HG02840 (cell line): ENCODE measurements around the gene GYS2.
"Not testable (repeated sequence)": the region's sequence is repeated elsewhere in the genome, so short reads cannot be mapped to it uniquely, and the experiment has no call there.

ENCODE experiments used
- ATAC-seq: cut with Tn5 transposase; IDR thresholded peaks from one replicate; pipeline ENCODE4 v1.9.1; 2021; ENCODE audit warnings: mild to moderate bottlenecking, moderate library complexity, moderate number of reproducible peaks; ENCODE audit not compliant: unreplicated experiment, low FRiP score

Gene GYS2

DNA sequence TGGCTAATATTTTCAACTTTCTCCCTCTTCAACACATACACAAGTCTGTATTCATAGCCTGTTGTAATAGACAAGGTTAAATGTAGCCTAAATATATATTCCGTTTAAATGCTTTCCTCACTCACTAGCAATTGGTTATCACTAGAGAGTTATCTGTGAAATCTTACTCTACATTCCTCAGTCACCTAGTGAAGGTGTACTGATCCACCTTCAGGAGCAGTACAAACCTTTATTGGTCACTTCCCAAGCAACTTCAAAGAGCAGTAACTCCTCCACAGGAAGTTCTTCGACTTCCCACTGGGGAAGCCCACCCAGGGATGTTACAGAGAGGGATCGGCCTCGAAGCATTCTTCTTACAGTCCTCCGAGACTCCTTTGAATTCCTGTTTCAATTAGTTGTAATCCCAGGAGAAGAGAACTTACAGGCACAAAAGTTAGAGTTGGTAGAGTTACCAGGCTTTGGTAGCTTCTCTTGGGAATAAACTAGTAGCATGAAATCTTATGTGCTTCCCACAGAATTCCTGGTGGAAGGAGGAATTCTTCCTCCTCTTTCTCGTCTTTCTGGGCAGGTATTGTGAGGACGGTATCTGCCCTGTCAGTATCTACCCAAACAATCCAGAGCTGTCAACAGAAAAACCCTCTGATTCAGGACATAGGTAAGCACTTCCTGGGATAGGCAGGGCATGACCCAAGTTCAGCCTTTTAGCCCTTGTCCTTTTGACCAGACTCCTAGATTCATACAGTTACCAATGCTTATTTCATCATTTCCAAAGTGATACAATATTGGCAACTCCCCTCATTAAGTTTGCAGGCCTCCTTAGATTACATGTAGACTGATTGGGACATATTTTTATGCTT is at the start of gene GYS2:
Gene GYS2 (minus strand): TSS at position 603 of the 857 bp plus-strand sequence. CDS start 255 bp downstream, at position 348.
- no peak for ATAC-seq

DNA sequence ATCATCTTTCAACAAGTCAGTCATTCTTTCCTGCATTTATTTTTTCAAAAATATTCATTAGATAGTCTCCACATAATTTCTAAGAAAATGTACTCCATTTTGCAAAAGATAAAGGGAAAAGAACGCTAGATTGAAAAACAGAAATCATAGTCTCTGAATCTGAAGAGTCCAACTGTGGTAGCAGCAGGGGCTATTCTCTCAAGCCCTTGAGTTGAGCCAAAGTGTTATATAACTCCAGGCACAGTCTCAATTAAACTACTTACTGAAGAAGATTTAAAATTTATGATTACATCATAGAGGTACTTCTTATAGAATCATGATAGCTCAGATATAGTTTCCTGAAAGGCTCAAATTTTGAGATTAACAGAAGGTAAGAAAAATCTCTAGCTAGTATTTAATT is 47.2 kb upstream of the GYS2 start:
- ATAC-seq: no peak

DNA sequence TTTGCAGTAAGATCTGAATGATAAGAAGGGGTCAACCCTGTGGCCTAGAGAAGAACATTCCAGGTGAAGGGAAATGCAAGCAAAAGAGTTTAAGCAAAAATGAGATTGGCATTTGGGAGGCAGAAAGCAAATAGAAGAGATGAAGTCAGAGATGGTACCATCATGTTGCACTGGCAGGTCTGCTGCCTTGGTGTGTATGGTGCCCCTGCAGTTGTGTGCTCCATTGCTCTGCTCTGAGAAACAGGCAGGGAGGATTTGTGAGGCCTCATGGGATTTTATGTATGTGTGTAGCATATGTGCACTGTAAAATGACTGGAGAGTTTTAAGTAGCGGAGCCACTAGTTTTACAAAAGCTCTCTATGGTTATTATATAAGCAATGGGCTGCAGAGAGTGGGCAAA is 46.4 kb upstream of the GYS2 start:
- no peak for ATAC-seq

DNA sequence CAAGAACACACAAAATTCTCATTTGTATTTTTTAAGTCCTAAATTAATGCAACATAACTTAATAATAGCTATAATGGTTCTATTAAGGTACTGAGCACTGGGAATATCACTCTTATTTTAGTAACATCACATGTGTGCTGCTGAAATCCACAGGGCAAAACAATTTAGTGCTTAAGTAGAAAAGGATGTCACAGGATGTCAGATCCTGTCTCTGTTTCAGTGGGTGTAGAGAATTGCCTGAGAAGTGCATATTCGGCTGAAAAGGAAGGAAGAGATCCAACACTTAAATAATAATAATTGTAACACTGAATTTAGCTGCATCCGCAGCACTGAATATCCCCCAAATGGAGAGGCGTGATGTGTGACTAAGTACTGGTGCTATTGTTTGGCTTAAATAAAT is 44.4 kb upstream of the GYS2 start:
- ATAC-seq: no peak

DNA sequence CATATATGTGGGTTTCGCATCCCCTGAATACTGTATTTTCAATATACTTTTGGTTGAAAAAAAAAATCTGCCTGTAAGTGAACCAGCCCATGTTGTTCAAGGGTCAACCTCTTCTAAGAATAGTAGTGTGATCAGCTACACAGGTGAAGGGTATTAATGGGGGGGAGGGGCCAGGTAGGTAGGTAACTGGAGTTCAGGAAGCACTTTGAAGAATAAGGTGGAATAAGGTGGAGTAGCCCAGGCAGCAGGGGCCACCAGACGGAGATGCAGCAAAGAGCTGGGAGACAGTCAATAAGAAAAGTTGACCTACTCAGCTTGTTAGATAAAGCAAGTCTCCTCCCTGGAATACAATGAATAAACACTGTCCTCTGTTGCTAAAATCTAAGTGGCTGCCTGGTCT is 43.7 kb upstream of the GYS2 start:
- no peak for ATAC-seq

DNA sequence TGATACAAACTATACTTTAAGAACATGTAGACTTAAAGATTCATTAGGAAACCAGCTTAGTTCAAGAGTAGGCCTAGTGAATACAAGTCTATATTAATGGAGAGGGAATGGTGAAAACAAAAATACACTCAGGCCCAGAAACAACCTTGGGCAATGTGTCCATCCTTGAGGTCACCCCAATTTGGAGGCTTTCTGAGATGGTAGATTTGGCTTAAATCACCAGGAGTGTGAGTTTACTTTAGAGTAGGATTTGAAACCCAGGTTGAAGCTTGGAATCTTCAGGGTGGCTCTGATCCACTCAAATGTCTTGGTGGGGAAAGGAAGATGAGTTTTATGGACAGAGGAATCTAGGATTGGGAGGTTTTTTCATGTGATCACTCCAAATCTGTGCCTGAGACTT is 42.5 kb upstream of the GYS2 start:
- ATAC-seq: no peak

DNA sequence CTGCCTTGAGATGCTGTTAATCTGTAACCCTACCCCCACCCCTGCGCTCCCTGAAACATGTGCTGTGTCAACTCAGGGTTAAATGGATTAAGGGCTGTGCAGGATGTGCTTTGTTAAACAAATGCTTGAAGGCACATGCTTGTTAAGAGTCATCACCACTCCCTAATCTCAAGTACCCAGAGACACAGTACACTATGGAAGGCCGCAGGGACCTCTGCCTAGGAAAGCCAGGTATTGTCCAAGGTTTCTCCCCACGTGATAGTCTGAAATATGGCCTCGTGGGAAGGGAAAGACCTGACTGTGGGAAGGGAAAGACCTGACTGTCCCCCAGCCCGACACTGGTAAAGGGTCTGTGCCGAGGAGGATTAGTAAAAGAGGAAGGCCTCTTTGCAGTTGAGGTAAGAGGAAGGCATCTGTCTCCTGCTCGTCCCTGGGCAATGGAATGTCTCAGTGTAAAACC is 40.4 kb upstream of the GYS2 start:
- ATAC-seq: not testable (repeated sequence)

DNA sequence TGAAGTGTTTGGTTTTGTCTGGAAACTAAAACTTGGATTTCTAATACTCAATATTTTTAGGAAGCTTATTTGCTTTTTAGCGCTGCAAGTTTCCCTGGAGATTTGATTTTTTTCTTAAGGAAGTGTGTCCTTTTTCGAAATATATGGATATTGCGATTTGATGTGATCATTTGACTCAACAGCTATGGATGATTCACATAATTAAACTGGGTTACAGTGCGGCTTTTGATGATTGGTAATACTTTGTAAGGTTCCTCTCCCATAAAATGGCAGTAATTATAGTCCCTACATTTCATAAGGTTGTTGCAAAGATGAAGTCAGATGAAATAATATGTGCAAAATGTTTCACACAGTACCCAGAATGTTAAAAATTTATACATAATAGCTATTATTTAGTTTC is 39.9 kb upstream of the GYS2 start:
- no peak for ATAC-seq

DNA sequence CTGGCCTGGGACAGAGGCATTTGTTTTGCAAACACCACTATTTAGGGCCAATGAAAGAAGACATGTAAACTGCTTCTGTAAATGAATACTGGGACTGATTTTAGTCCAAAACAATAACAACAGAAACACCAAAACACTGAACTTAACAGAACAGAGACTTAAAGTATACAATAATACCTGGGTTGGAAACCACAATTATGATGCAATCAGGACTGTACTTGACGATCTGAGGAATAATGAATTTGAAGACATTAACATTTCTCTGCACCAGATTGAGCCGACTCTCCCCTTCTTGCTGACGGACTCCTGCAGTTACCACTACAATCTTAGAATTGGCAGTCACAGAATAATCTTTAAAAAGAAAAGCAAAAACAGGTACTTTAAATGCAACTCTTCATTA is 39.1 kb upstream of the GYS2 start:
- no peak for ATAC-seq

DNA sequence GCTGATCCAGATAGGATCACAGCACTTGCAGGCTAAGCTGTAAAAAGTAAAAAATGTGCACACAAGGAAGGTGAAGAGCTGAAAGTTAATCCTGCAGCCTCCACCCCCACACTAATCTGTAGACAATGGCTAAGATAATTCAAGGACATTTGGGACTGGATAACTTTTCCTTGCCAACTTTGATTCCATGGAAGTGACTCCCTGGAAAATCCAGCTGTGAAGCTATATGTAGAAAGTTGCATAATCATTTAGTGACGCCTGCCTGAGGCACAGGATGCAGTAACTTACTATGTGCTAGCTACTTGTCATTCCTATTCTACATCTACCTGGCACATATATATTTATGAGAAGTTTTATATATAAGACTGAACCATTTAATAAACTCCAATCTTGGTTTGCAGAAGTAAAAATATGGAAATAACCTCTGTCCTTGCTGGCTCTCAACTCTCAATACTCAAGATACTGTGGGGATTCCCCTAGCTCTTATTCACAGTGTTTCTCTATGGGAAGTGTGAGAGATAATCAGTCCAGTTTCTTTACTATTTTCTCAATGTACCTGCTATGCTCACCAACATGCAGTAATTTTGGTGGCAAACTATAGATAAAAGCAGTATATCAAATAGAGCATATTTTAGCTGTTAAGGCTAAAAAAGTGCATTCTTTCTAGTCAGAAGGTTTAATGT is 38.2 kb upstream of the GYS2 start:
- no peak for ATAC-seq

DNA sequence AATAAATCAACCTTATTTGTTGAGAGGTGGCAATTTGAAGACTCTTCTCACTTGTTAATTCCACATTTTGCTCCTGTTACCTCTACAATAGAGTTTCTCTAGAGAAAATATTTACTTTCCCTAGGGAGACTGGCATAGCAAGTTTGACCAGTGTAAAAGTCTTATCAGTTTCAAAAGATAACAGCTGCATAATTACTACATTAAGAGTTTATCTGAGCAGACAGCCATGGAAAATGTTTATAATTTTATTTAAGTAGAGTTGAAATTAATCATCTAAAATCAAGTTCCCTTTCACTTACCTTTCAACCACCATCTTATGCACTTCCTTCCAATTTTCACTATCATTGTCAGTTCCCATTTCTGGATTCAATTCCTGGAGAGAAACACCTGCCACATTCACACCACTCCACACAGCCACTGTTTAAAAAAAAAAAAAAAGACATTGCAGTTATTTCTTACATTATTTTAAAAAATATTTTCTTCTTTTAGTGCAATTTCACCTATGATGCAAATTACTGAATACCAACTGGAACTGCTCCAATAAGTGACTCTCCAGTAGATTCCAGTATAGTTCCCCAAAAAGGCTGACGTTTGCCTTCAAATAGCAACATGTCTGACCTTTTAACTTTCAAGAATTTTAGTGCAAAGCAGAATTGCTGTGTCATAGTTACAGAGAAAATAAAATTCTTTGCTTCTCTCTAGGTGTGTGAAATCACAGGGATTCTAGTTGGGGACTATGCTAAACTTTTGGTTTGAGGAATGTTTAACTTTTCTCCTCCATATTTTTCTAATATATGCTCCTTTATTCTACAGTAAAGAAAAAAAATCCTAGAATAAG is 33.6 kb upstream of the GYS2 start:
- no peak for ATAC-seq

DNA sequence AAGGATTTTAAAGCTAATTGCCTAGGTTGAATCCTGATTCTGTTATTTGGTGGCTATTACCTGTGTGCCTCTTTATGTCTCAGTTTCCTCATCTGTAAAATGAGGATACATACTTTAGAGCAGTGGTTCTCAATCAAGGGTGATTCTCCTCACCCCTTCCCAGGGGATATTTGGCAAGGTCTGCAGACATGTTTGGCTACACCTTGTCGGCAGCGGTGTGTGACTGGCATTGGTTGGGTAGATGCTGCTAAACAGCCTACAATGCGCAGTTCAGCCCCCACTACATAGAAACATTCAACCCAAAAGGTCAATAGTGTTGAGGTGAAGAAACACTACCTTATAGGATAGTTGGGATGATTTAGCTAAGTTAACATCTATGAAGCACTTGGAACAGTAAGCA is 29.6 kb upstream of the GYS2 start:
- ATAC-seq: no peak

DNA sequence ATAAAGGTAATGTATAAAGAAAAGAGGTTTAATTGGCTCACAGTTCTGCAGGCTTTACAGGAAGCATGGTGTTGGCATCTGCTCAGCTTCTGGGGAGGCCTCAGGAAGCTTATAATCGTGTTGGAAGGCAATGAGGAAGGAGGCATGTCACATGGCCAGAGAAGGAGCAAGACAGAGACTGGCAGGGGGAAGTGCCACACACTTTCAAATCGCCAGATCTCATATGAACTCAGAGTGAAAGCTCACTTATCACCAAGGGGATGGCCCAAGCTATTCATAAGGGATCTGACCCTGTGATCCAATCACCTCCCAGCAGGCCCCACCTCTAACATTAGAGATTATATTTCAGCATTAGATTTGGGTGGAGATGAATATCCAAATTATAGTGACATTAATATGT is 26.7 kb upstream of the GYS2 start:
- ATAC-seq: no peak

DNA sequence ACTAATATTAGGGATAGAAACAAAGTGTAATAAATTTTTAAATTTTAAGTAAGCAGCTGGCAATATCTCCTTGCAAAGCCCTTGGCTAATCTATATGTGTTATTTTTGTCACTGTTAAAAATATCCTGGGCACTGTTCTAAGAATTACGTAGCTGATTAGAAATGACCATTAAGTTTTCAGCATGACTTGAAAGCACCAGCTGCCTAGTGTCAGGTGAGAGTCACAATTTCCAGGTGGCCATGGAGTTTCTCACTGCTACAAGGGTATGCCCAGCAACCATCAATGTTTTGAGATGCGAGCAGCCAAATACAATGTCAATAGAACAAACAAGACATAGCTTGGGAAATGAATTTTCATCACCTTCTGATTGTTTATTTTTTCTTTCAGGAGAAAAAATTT is 23.3 kb upstream of the GYS2 start:
- ATAC-seq: no peak

DNA sequence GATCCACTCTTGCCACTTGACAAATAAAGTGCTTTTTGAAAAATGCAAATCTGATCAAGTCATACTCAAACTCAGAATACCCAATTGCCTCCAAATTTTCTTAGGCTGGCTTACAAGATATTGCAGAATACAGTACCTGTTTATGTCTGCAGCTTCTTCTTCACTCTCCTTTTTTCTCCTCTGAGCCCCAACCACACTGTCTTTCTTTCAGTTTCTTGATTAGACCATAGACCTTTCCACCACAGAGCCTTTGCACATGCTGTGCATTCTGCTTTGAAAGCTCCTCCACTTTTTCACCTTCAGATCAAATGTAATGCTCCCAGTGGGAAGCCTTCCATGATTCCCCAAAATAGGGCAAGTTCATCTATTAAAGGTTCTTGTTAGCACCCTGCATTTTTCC is 13.9 kb upstream of the GYS2 start:
- ATAC-seq: no peak

DNA sequence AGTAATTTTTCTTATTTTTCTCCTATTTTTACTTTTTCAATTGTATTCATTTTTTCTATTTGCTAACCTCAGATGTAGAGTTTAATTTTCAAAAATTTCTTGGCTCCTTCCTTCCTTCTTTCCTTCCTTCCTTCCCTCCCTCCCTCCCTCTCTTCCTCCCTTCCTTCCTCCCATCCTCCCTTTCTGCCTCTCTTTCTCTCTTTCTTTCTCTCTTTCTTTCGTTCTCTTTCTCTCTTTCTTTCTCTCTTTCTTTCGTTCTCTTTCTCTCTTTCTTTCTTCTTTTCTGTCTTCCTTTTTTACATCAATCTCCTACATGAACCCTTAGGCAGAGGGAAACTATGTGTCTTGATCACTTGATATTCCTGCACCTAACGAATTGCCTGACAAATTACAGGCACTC is 12.4 kb upstream of the GYS2 start:
- ATAC-seq: no peak

DNA sequence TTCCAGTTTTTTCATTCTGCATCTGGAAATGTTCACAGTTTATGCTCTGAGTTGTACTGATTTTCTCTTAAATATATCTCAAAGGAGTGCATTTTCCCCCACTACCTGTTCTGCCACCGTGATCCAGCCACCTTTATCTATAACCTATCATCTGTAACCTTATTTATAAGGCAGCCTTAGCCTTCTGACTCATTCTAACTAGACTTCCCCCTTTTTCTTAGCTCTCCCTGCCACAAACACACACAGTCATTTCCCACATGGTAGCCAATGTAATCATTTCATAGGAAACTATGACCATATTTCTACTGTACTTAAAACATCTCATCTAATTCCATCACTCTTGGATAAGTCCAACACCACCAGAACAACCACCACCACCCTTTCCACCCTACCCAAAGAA is 10.8 kb upstream of the GYS2 start:
- ATAC-seq: no peak

DNA sequence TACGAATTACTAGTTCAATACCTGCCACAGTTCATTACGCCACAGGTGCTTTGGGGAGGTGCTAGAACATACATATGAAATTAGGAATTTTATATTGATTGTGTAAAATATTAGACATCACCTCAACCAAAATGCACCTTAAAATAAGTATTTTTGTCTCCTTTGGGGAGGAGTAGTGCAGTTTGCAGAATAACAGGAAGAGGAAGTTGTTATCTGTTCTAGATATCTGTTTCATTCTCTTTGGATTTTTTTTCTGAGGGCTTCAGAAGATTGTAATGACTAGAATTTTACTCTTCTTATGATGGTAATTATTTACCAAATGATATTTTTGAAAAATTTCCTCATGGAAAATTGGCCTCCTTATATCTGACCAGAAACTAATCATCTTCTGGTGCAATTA is 9.9 kb upstream of the GYS2 start:
- ATAC-seq: no peak

DNA sequence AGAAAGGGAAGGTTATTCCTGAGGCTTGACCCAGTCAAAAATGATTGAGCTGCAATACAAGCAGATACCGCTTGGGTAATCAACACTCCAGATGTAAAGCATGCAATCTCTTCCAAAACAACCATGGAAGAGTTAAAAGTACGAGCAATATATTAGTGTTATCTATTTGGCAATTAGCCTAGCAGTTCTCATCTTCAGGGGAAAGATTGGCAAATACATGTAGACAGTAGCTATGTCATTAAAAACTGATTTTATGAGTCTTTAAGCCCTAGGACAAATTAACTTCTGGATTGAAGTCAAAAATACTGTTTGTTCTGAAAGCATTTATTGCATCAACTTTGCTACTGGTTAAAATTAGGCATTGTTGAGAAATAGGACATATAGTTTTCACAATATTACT is 9.3 kb upstream of the GYS2 start:
- ATAC-seq: no peak

DNA sequence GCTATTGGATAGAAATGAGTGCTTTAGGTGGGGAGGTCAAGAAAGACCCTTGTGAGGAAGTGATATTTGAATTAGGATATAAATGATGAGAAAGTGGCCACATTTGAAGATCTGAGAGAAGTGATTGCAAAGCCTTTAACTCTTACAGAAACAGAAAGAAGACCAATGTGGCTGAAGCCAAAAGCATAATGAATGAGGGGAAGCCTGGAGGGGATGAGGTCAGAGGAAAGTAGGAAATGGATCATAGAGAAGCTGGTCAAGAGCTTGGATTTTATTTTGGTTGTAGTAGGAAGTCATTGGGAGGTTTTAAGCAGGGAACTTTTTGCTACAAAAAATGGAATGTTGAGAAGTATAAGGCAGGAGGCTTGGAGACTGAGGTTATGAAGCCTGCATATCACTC is 3.5 kb upstream of the GYS2 start:
- no peak for ATAC-seq

DNA sequence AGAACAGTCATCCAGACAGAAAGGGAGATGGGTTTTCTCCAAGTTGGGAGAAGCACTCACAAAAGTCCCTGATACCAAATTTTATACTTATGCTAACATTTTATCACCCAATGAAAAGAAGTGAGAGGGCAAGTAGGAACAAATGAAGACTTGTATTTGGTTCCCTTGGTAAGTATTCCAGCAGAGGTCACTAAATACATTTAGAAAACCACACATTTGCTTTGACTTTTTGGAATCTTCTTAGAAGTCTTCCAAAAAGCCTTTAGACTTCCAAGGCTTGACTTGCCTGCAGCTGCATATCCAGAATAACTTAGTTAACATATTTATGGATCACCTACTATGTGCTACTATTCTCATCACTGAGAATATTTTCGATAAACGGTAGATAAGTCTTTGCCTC is 3.1 kb upstream of the GYS2 start:
- ATAC-seq: no peak
